ENCODE measurements around the gene LRMDA. TPM values are rescaled to one million over a fixed set of nuclear protein-coding genes. Genes with fewer than 3 reads are reported as not detected.

The LRMDA gene
- total RNA-seq, 4 donors from 2014 or later: 1.5 to 15.7 (median 4.6) TPM

DNA sequence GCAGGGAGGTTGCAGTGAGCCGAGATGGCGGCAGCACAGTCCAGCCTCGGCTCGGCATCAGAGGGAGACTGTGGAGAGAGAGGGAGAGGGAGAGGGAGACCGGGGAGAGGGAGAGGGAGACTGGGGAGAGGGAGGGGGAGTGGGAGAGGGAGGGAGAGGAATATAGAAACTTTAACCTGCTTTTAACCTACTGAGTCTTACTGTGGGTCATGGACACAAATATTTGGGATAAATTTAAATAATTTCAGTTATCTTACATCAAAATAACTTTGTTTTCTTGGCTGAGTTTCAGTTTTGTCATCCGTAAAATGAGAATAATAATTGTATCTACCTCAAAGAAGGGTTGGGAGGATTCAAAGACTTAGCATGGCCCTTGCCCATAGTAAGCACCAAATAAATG is 319.8 kb downstream of the LRMDA start:
- Histone ChIP-seq H3K4me3 (no peak overlapping the region), H3K4me1 (no peaks in the 10 kb centered on the region), H3K9me3 (no peaks in the 10 kb centered on the region), H3K36me3 (no peaks in the 10 kb centered on the region), H3K27ac (no peak overlapping the region), H3K27me3 (no peaks in the 10 kb centered on the region)
- intact Hi-C loops (cut with DNase I; ENCODE audit: low total_unique reads): no loop called here
- no peak for DNase-seq
- TF ChIP-seq POLR2A (IDR thresholded peaks at IDR 0.05) (no peak), CTCF (IDR thresholded peaks at IDR 0.05) (no peak)

- Histone ChIP-seq H3K27ac (peak overlapping the region in 1 of 2 donors; percentile 37), H3K27me3 (no peaks in the 10 kb centered on the region), H3K4me1 (no peaks in the 10 kb centered on the region), H3K4me3 (no peak overlapping the region), H3K36me3 (no peaks in the 10 kb centered on the region), H3K9me3 (no peaks in the 10 kb centered on the region)
- intact Hi-C loops (cut with DNase I; ENCODE audit: low total_unique reads): no loop called here
- DNase-seq: no peak
- TF ChIP-seq CTCF (IDR thresholded peaks at IDR 0.05): no peak
These were observed 322.2 kb downstream of the LRMDA start for GRCh38 chr10:75753621-75754020.

GRCh38 chr10:75754096-75754831 is 322.8 kb downstream of the LRMDA start:
- Histone ChIP-seq H3K27ac (peak overlapping the region; percentile 3 to 37), H3K27me3 (no peaks in the 10 kb centered on the region)
- no peak for DNase-seq

DNA sequence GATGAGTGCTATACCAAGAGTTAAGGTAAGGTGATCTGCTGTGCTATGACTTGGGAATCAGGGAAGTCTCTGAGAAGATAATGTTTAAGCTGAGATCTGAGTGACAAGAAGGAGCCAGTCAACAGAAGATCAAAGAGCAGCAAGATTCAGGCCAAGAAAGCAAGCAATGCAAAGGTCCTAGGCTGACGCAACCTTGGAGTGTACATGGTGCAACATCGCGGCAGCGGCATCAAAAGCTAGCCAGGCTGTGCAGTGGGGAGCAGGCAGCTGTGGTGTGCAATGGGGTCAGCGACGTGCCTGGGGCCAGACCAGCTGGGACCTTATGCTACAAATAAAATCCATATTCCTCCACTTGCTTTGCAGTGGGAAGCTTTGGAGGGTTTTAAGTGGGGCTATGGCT is 324.1 kb downstream of the LRMDA start:
- intact Hi-C loops (cut with DNase I; ENCODE audit: low total_unique reads): no loop called here
- H3K9me3 ChIP-seq: no peaks in the 10 kb centered on the region
- H3K27me3 ChIP-seq: no peaks in the 10 kb centered on the region
- H3K36me3 ChIP-seq: no peaks in the 10 kb centered on the region
- no peaks in the 10 kb centered on the region for H3K4me1 ChIP-seq
- H3K27ac ChIP-seq: no peak overlapping the region
- TF ChIP-seq CTCF (IDR thresholded peaks at IDR 0.05) (no peak), POLR2A (IDR thresholded peaks at IDR 0.05) (no peak)
- DNase-seq: no peak
- H3K4me3 ChIP-seq: no peak overlapping the region

More at GRCh38 chr10:75754096-75754831, 322.8 kb downstream of the LRMDA start:
- no peaks in the 10 kb centered on the region for H3K4me1 ChIP-seq
- intact Hi-C loops (cut with DNase I; ENCODE audit: low total_unique reads): no loop called here
- no peaks in the 10 kb centered on the region for H3K36me3 ChIP-seq
- no peak overlapping the region for H3K4me3 ChIP-seq
- H3K9me3 ChIP-seq: no peaks in the 10 kb centered on the region
- TF ChIP-seq POLR2A (IDR thresholded peaks at IDR 0.05): no peak
- TF ChIP-seq CTCF (IDR thresholded peaks at IDR 0.05): no peak

- Histone ChIP-seq H3K27ac (no peak overlapping the region), H3K9me3 (no peaks in the 10 kb centered on the region), H3K4me3 (no peak overlapping the region), H3K27me3 (no peaks in the 10 kb centered on the region), H3K36me3 (no peaks in the 10 kb centered on the region), H3K4me1 (no peaks in the 10 kb centered on the region)
- intact Hi-C loops (cut with DNase I; ENCODE audit: low total_unique reads): no loop called here
- no peak for TF ChIP-seq POLR2A (IDR thresholded peaks at IDR 0.05)
- no peak for TF ChIP-seq CTCF (IDR thresholded peaks at IDR 0.05)
- DNase-seq: no peak
These were observed 329.9 kb downstream of the LRMDA start for GRCh38 chr10:75761289-75761688.
